Activated CD4-positive, alpha-beta T cell treated with anti-CD3 and anti-CD28 coated beads for 48 hours (primary cell): ENCODE results near the gene TACR3.
"Not testable (repeated sequence)": the region's sequence is repeated elsewhere in the genome, so short reads cannot be mapped to it uniquely, and the experiment has no call there.

Source experiments
- DNase-seq: peaks from one replicate; pipeline ENCODE4 v3.0.0-alpha.2; 2020

Gene TACR3

GRCh38 chr4:103719830-103720207 lies at the start of gene TACR3:
TACR3 (minus strand) TSS chr4:103719985; CDS start chr4:103719675, 310 bp downstream.
- no peak for DNase-seq

GRCh38 chr4:103757631-103758030 lies 37.8 kb upstream of the TACR3 start:
- no peak for DNase-seq

- no peak for DNase-seq
Measured at GRCh38 chr4:103756741-103757140, 37.0 kb upstream of the TACR3 start.

DNA sequence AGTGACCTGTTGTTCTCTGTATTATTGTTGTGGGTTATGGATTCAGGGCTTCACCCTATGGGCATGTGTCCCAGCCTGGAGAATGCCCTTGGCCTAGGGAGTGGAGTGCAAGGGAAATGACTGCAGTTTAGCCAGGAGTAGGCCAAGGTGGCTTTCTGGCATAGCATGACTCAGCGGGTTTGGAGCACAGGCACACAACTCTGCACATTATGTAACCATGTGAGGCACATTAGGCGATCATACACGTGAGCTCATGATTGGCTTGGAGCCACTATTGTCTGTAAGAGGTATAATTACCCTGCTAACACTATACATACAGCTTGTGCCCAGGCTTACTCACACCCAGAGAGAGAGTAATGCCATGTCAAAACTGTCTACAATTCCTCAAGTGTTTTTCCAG lies 35.1 kb upstream of the TACR3 start:
- no peak for DNase-seq

DNA sequence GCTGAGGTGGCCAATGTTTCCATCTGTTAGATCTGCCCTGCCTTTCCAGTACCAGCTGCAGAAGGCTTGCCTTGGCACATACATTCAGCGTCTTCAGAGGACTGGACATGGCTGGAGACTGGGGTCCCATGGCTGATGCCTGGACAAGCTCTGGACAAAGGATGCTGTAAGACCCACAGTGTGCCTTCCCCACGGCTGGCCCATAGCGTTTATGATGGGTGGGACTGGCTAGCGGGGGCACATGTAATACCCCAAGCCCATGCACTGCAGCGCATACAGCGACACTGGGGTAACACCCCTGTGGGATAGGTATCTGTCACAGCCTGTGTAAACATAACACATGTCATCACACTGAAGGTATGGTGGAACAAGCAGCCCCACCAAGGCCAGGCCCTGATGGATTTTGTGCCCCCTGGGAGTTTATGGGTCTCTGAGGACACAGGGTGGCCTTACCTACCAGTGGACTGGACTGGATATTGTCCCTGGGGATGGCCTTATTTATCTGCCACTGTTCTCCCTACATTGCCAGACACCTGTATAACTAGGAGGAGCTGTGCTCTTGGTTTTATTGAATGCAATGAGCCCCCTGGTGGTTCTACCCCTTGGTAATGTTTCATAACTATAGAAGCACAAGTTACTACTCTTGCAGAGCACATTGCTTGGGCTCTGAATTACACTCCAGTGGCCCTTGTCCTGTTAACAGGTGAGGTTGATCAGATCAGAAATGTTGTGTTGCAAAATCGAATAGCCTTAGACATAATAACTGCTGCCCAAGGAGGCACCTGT lies 34.3 kb upstream of the TACR3 start:
- DNase-seq: no peak

DNA sequence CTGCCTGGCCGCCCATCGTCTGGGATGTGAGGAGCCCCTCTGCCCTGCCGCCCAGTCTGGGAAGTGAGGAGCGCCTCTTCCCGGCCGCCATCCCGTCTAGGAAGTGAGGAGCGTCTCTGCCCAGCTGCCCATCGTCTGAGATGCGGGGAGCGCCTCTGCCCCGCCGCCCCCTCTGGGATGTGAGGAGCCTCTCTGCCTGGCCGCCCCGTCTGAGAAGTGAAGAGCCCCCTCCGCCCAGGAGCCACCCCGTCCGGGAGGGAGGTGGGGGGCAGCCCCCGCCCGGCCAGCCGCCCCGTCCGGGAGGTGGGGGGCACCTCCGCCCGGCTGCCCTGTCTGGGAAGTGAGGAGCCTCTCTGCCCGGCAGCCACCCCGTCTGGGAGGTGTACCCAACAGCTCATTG lies 3.4 kb upstream of the TACR3 start:
- not testable (repeated sequence) for DNase-seq

DNA sequence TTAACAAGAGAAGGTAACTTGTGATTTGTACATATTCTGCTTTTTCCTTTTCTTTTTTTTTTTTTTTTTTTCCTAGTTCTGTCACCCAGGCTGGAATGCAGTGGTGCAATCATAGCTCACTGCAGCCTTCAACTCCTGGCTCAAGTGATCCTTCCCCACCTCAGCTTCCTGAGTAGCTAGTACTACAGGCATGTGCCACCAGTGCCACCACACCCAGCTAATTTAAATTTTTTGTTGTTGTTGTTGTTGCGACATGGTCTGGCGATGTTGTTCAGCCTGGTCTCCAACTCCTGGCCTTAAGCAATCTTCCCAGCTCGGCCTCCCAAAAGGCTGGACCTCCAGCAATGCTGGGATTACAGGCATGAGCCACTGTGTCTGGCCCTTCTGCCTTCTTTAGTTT lies 1.5 kb upstream of the TACR3 start:
- no peak for DNase-seq

GRCh38 chr4:103720661-103721060 lies 876 bp upstream of the TACR3 start:
- no peak for DNase-seq

DNA sequence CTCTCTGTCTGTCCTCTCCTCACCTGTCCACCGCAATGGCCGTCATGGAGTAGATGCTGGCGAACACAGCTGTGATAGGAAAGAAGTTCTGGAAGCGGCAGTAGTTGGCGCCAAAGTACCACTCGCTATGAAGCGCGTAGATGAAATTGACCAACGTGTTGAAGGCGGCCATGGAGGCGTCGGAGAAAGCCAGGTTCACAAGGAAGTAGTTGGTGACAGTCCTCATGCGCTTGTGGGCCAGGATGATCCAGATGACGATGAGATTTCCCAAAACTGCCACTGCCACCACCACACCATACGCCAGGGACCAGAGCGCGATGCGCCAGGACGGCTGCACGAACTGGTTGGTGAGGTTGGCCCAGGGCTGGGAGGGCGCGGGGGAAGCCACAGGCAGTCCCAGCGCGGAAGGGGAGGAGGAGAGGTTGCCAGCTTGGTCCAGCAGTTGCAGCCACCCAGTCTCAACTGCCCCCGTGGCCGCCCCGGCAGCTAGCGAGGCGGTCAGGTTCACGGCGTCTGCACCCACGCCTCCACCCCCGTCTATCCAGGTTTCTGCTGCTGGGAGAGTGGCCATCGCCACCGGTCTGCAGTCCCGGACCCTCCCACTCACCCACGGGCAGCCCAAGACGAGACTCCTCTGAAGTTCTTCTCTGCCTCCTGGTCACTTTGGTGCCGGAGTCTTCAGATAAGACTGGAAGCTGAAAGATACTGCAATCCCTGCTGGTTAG lies 518 bp downstream of the TACR3 start:
- no peak for DNase-seq

DNA sequence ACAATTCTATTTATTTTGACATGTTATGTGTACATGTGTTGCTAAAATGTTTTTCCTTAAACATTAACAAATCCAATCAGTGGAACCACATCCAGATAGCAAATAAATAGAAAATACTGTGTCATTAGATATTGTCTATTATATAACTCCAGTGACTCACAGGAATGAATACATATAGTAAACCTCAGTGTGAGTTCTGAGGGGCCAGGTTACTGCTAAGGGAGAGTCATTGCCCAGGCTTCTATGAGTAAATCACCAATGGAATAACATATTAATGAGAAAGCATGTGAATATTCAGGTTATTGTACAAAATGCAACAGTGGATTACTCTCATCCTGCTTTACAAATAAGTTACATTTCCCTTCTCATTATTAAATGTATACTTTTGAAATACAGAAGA lies 27.2 kb downstream of the TACR3 start:
- no peak for DNase-seq

DNA sequence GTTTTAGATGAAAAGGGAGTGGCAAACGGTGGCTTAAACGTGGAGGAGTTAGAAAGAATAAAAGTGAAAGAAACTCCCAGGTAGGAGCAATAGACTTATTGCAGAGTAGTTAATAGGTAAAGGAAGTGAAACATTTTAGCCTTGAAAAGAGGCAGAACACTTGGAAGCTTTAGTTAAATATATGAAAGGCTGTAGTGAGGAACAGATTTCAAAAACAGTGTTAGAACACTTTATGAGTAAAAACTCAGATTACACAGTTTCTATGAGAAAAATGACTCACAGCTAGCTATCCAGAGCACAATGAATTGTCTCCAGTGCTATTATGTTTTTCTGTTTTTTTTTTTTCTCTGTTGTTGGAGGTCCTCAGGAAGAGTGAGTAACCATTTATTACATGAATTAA lies 45.8 kb downstream of the TACR3 start:
- DNase-seq: no peak

GRCh38 chr4:103666764-103667163 lies 53.0 kb downstream of the TACR3 start:
- not testable (repeated sequence) for DNase-seq

- DNase-seq: no peak
Measured at GRCh38 chr4:103664436-103665075, 55.2 kb downstream of the TACR3 start.

DNA sequence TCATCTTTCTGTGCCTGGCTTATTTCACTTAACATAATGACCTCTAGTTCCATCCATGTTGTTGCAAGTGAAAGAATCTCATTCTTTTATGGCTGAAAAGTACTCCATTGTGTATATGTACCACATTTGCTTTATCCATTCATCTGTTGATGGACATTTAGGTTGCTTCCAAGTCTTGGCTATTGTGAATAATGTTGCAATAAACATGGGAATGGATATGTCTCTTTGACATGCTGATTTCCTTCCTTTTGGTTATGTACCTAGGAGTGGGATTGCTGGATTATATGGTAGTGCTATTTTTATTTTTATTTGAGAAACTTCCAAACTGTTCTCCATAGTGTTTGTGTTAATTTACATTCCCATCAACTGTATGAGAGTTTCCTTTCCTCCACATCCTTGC lies 71.2 kb downstream of the TACR3 start:
- DNase-seq: no peak

GRCh38 chr4:103645991-103646390 lies 73.8 kb downstream of the TACR3 start:
- no peak for DNase-seq

DNA sequence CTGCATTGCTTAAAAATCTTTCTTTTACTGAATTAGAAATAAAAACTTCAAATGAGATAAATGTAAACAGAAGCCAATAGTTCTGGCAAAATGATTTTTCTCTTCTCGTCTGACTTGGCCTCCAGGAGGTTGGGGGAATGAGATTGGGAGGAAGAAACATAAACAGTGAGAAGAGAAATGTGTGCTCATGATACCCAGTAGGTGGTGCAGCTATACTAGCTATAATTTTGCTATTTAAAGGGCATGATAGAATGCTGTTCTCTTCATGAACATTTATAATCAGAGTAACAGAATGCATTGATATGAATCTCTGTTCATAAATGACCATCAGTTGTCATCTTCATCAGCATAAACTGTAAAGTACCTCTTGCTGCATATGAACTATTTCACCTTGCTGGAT lies 85.5 kb downstream of the TACR3 start:
- DNase-seq: no peak

DNA sequence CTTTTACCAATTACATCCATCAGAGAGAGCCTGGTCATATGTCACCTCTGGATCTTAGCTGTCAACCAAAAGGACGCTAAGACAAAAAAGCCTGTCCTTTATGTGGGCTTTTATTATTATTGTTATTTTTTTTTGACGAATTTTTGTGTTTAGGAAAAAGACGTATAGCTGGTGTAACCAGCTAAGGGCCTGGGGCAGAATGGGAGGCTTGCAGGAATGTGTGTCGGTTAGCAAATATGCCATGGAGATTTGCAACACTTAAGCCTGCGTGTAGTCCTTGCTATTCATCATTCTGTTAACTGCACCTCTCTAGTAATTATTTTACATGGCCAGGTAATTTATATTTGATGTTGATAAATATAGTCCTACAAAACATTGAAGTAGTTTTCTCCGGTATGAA lies 93.5 kb downstream of the TACR3 start:
- no peak for DNase-seq

GRCh38 chr4:103591841-103592240 lies 127.9 kb downstream of the TACR3 start:
- no peak for DNase-seq

DNA sequence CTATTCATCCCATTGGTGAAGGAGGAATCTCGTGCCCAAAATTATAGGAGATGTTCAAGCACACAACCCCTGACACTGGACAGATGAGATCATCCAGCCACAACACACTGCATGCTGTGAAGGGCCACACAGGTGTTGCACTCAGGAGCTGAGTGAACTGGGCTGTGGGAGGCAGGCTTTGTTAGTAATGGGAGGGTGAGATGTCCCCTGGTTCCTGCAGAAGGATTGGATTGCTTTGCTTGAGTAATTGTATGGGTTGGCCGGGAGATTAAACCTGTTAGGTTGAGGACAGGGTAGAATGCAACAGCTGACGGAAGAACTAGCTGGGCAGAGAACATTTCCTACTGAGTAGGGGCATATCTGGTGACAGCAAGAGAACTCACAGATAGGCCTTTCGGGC lies 152.2 kb downstream of the TACR3 start:
- DNase-seq: no peak

- DNase-seq: not testable (repeated sequence)
Measured at GRCh38 chr4:103559178-103559577, 160.6 kb downstream of the TACR3 start.
